ENCODE measurements around the gene UBFD1. TPM values are rescaled to one million over a fixed set of nuclear protein-coding genes. Genes with fewer than 3 reads are reported as not detected.

The UBFD1 gene
- polyA plus RNA-seq, 2 of the 4 experiments (the other 2 are of a cell fraction): 60.0 to 78.0 TPM

DNA sequence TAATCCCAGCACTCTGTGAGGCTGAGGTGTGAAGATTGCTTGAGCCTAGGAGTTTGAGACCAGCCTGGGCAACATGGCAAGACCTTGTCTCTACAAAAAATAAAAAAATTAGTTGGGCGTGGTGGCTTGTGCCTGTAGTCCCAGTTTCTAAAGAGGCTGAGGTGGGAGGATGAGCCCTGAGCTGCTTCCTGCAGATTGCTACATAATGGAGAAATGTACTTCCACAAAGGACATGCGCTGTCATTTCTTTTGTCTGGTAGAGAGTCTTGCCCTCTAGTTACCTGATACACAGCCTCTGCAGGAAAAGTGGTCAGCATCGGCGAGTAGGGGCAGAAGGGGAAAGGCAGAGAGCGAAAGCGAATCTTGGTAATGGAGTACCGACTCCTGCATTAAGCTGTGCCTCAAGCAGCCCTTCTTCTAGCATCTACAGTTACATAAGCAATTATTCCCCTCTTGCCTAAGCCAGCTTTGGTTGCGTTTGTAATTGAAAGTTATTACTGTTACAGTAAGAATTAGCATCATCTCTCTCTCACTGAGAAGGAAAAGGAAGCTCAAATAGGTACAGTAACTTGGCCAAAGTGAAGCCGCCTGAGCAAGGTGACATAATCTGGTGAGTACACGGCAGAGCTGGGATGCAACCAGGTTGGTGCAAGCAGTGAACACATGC, 28.8 kb upstream of the UBFD1 start:
- ChIA-PET CTCF (interaction anchor here (1.1 to 3.1 kb wide), 5 partner anchors 8 to 94 kb away, joined by 3 to 9 read pairs (median 5); partner anchors contain the start of gene UBFD1), POLR2A (interaction anchor here (1.0 kb wide), 1 partner anchor 11 kb away, joined by 3 read pairs; no protein-coding TSS in a partner anchor)
- H3K9me3 ChIP-seq: no peaks in the 10 kb centered on the region
- DNase-seq (ENCODE audit: low read depth in 1 of 2, low spot score in 1 of 2): no peak
- 92% methylated on average over 10 of the region's 10 CpGs for WGBS (ENCODE audit: missing lambda C conversion rate)
- 0 out of 3 replicates have a peak, but pooled peaks cover 9% of the 10 kb centered on the region for H3K4me1 ChIP-seq
- TF ChIP-seq ZFP36 (IDR thresholded peaks at IDR 0.05; ENCODE audit: borderline replicate concordance, partially characterized antibody): no peak
- TF ChIP-seq CHD2 (IDR thresholded peaks at IDR 0.05; ENCODE audit: low read length, partially characterized antibody): no peak
- TF ChIP-seq, protein P1, sequence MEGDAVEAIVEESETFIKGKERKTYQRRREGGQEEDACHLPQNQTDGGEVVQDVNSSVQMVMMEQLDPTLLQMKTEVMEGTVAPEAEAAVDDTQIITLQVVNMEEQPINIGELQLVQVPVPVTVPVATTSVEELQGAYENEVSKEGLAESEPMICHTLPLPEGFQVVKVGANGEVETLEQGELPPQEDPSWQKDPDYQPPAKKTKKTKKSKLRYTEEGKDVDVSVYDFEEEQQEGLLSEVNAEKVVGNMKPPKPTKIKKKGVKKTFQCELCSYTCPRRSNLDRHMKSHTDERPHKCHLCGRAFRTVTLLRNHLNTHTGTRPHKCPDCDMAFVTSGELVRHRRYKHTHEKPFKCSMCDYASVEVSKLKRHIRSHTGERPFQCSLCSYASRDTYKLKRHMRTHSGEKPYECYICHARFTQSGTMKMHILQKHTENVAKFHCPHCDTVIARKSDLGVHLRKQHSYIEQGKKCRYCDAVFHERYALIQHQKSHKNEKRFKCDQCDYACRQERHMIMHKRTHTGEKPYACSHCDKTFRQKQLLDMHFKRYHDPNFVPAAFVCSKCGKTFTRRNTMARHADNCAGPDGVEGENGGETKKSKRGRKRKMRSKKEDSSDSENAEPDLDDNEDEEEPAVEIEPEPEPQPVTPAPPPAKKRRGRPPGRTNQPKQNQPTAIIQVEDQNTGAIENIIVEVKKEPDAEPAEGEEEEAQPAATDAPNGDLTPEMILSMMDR (IDR thresholded peaks at IDR 0.05): no peak
- no peak for TF ChIP-seq SMC3 (IDR thresholded peaks at IDR 0.05)
- no peak for TF ChIP-seq HEYL (CRISPR knock-in tag; IDR thresholded peaks at IDR 0.05)
- no peak for TF ChIP-seq JUN (IDR thresholded peaks at IDR 0.05)
- TF ChIP-seq CEBPB (IDR thresholded peaks at IDR 0.05): no peak
- TF ChIP-seq, protein P2, sequence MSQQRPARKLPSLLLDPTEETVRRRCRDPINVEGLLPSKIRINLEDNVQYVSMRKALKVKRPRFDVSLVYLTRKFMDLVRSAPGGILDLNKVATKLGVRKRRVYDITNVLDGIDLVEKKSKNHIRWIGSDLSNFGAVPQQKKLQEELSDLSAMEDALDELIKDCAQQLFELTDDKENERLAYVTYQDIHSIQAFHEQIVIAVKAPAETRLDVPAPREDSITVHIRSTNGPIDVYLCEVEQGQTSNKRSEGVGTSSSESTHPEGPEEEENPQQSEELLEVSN (IDR thresholded peaks at IDR 0.05; ENCODE audit: borderline replicate concordance, low read depth): no peak
- TF ChIP-seq HOXB5 (CRISPR knock-in tag; IDR thresholded peaks at IDR 0.05): no peak
- TF ChIP-seq PHF8 (IDR thresholded peaks at IDR 0.05; ENCODE audit: borderline replicate concordance, low read depth): no peak
- TF ChIP-seq POLR2A (IDR thresholded peaks at IDR 0.05; ENCODE audit: low read length): no peak
- no peak for TF ChIP-seq HOXA7 (CRISPR knock-in tag; IDR thresholded peaks at IDR 0.05)
- TF ChIP-seq MAZ (IDR thresholded peaks at IDR 0.05; ENCODE audit: borderline replicate concordance, low read depth, low read length): no peak
- no peak for TF ChIP-seq ZNF302 (CRISPR knock-in tag; IDR thresholded peaks at IDR 0.05)
- TF ChIP-seq ZC3H11A (IDR thresholded peaks at IDR 0.05): no peak
- TF ChIP-seq, protein P3, sequence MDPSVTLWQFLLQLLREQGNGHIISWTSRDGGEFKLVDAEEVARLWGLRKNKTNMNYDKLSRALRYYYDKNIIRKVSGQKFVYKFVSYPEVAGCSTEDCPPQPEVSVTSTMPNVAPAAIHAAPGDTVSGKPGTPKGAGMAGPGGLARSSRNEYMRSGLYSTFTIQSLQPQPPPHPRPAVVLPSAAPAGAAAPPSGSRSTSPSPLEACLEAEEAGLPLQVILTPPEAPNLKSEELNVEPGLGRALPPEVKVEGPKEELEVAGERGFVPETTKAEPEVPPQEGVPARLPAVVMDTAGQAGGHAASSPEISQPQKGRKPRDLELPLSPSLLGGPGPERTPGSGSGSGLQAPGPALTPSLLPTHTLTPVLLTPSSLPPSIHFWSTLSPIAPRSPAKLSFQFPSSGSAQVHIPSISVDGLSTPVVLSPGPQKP (IDR thresholded peaks at IDR 0.05; ENCODE audit: low read depth, low read length): no peak
- no peak for TF ChIP-seq HDAC2 (IDR thresholded peaks at IDR 0.05)
- no peak for TF ChIP-seq EHMT2 (IDR thresholded peaks at IDR 0.05; ENCODE audit: low read depth)
- no peak for TF ChIP-seq JUNB (IDR thresholded peaks at IDR 0.05)
- no peak for TF ChIP-seq NFE2L2 (conservative IDR thresholded peaks at IDR 0.05; ENCODE audit: low read length)
- FAIRE-seq: no peak
- H3K4me2 ChIP-seq: no peak overlapping the region
- no peak overlapping the region for H3K27ac ChIP-seq
- no peak for ATAC-seq
- H3K4me3 ChIP-seq: no peak overlapping the region

DNA sequence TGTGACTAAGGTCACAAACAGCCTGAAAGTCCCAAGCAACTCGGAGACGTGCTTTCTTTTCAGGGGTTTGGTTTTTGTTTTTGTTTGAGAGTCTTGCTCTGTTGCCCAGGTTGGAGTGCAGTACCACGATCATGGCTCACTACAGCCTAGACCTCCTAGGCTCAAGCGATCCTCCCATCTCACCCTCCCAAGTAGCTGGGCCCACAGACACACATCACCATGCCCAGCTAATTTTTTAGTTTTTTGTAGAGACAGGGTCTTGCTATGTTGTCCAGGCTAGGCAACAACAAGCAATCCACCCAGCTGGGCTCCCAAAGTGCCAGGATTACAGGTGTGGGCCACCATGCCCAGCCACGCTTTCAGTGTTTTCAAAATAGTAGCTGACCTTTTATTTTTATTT, 27.5 kb upstream of the UBFD1 start:
- H3K4me2 ChIP-seq: no peak overlapping the region
- ChIA-PET POLR2A (no interaction called here), CTCF (interaction anchor here (1.1 to 3.1 kb wide), 4 partner anchors 10 to 96 kb away, joined by 3 to 9 read pairs (median 3); partner anchors contain the start of gene UBFD1)
- H3K27ac ChIP-seq: no peak overlapping the region
- FAIRE-seq (no peak), ATAC-seq (no peak), DNase-seq (ENCODE audit: low read depth in 1 of 2, low spot score in 1 of 2) (no peak)
- WGBS (ENCODE audit: missing lambda C conversion rate): 91% methylated on average over 5 of the region's 5 CpGs
- 0 out of 3 replicates have a peak, but pooled peaks cover 9% of the 10 kb centered on the region for H3K4me1 ChIP-seq
- no peak for TF ChIP-seq EHF (CRISPR knock-in tag; IDR thresholded peaks at IDR 0.05)
- TF ChIP-seq JUN (IDR thresholded peaks at IDR 0.05): no peak
- no peak for TF ChIP-seq BHLHE40 (IDR thresholded peaks at IDR 0.05; ENCODE audit: low read depth, low read length)
- TF ChIP-seq, protein P4, sequence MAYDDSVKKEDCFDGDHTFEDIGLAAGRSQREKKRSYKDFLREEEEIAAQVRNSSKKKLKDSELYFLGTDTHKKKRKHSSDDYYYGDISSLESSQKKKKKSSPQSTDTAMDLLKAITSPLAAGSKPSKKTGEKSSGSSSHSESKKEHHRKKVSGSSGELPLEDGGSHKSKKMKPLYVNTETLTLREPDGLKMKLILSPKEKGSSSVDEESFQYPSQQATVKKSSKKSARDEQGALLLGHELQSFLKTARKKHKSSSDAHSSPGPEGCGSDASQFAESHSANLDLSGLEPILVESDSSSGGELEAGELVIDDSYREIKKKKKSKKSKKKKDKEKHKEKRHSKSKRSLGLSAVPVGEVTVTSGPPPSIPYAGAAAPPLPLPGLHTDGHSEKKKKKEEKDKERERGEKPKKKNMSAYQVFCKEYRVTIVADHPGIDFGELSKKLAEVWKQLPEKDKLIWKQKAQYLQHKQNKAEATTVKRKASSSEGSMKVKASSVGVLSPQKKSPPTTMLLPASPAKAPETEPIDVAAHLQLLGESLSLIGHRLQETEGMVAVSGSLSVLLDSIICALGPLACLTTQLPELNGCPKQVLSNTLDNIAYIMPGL (CRISPR knock-in tag; IDR thresholded peaks at IDR 0.05; ENCODE audit: borderline replicate concordance): no peak
- no peak for TF ChIP-seq SREBF2 (IDR thresholded peaks at IDR 0.05)
- no peak for TF ChIP-seq TFCP2L1 (CRISPR knock-in tag; IDR thresholded peaks at IDR 0.05)
- TF ChIP-seq HOXA7 (CRISPR knock-in tag; IDR thresholded peaks at IDR 0.05): no peak
- no peak for TF ChIP-seq CHD2 (IDR thresholded peaks at IDR 0.05; ENCODE audit: low read length, partially characterized antibody)
- no peak for TF ChIP-seq HEYL (CRISPR knock-in tag; IDR thresholded peaks at IDR 0.05)
- no peak for TF ChIP-seq POLR2AphosphoS2 (conservative IDR thresholded peaks at IDR 0.05; ENCODE audit: low read length)
- no peak for TF ChIP-seq KDM5A (IDR thresholded peaks at IDR 0.05)
- TF ChIP-seq, protein P5, sequence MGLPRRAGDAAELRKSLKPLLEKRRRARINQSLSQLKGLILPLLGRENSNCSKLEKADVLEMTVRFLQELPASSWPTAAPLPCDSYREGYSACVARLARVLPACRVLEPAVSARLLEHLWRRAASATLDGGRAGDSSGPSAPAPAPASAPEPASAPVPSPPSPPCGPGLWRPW (IDR thresholded peaks at IDR 0.05): no peak
- no peak for TF ChIP-seq KDM1A (IDR thresholded peaks at IDR 0.05; ENCODE audit: low read depth)
- no peak overlapping the region for H3K4me3 ChIP-seq
- no peaks in the 10 kb centered on the region for H3K9me3 ChIP-seq

All from A549 (cell line).